Measurements from ENCODE around the gene CA5B.

The CA5B gene

GRCh38 chrX:15714529-15714928 is 23.5 kb upstream of the CA5B start:
- no peak overlapping the region for H3K27ac ChIP-seq
- no peak for TF ChIP-seq CTCF (IDR thresholded peaks at IDR 0.05)
- no peak overlapping the region for H3K4me3 ChIP-seq (ENCODE audit: low read depth in 1 of 2, low read length in 1 of 2)
- no peaks in the 10 kb centered on the region for H3K4me1 ChIP-seq (ENCODE audit: control insufficient read depth in 1 of 2, insufficient read depth in 1 of 2, low read depth in 1 of 2, low read length in 1 of 2)
- H3K27me3 ChIP-seq, result no peaks in the 10 kb centered on the region
- no peaks in the 10 kb centered on the region for H3K36me3 ChIP-seq
- H3K9me3 ChIP-seq, result no peaks in the 10 kb centered on the region

GRCh38 chrX:15718283-15718970 is 19.6 kb upstream of the CA5B start:
- no peak overlapping the region for H3K4me3 ChIP-seq (ENCODE audit: low read depth in 1 of 2, low read length in 1 of 2)
- H3K27me3 ChIP-seq, result no peaks in the 10 kb centered on the region
- TF ChIP-seq CTCF (IDR thresholded peaks at IDR 0.05), result no peak
- no peaks in the 10 kb centered on the region for H3K9me3 ChIP-seq
- H3K36me3 ChIP-seq, result no peaks in the 10 kb centered on the region
- no peak overlapping the region for H3K27ac ChIP-seq
- no peaks in the 10 kb centered on the region for H3K4me1 ChIP-seq (ENCODE audit: control insufficient read depth in 1 of 2, insufficient read depth in 1 of 2, low read depth in 1 of 2, low read length in 1 of 2)

- Histone ChIP-seq H3K9me3 (no peaks in the 10 kb centered on the region), H3K27me3 (no peaks in the 10 kb centered on the region), H3K4me3 (ENCODE audit: low read depth in 1 of 2, low read length in 1 of 2) (no peak overlapping the region), H3K27ac (no peak overlapping the region), H3K4me1 (ENCODE audit: control insufficient read depth in 1 of 2, insufficient read depth in 1 of 2, low read depth in 1 of 2, low read length in 1 of 2) (no peaks in the 10 kb centered on the region), H3K36me3 (no peaks in the 10 kb centered on the region)
- TF ChIP-seq CTCF (IDR thresholded peaks at IDR 0.05), result no peak
These were observed 18.6 kb upstream of the CA5B start for GRCh38 chrX:15719324-15719968.

GRCh38 chrX:15721911-15722310 is 16.2 kb upstream of the CA5B start:
- Histone ChIP-seq H3K36me3 (no peaks in the 10 kb centered on the region), H3K4me3 (ENCODE audit: low read depth in 1 of 2, low read length in 1 of 2) (no peak overlapping the region), H3K9me3 (no peaks in the 10 kb centered on the region), H3K4me1 (ENCODE audit: control insufficient read depth in 1 of 2, insufficient read depth in 1 of 2, low read depth in 1 of 2, low read length in 1 of 2) (no peaks in the 10 kb centered on the region), H3K27me3 (no peaks in the 10 kb centered on the region), H3K27ac (no peak overlapping the region)
- no peak for TF ChIP-seq CTCF (IDR thresholded peaks at IDR 0.05)

- Histone ChIP-seq H3K4me1 (ENCODE audit: control insufficient read depth in 1 of 2, insufficient read depth in 1 of 2, low read depth in 1 of 2, low read length in 1 of 2) (no peaks in the 10 kb centered on the region), H3K27ac (no peak overlapping the region), H3K4me3 (ENCODE audit: low read depth in 1 of 2, low read length in 1 of 2) (no peak overlapping the region), H3K36me3 (no peaks in the 10 kb centered on the region), H3K27me3 (no peaks in the 10 kb centered on the region), H3K9me3 (no peaks in the 10 kb centered on the region)
- TF ChIP-seq CTCF (IDR thresholded peaks at IDR 0.05), result no peak
These were observed 14.1 kb upstream of the CA5B start for GRCh38 chrX:15723887-15724517.

Data from neutrophil (primary cell).